Endothelial cell of umbilical vein (primary cell): ENCODE data around the gene SSRP1. TPM values are rescaled to one million over a fixed set of nuclear protein-coding genes. Genes with fewer than 3 reads are reported as not detected.
"Not testable (repeated sequence)": the region's sequence is repeated elsewhere in the genome, so short reads cannot be mapped to it uniquely, and the experiment has no call there.

Experiments
- BruUV-seq: library from RNA; stranded (reverse); fragments of 400-500 nt; replicated peaks from 2 replicates; lab custom pipeline; 2021; lab: Mats Ljungman, UMichigan
- CTCF ChIA-PET: fragments of 300-600, 350-600 bp; sonication (Branson Sonifier 250); formaldehyde crosslinking; loops from one replicate; lab custom pipeline; 2021; ENCODE audit warnings: antibody characterized with exemption, inconsistent platforms; lab: Charles Lee
- POLR2A ChIA-PET: fragments of 300-600, 350-600 bp; sonication (Branson Sonifier 250); formaldehyde crosslinking; loops from one replicate; lab custom pipeline; 2021; ENCODE audit warnings: antibody characterized with exemption, inconsistent platforms; lab: Charles Lee
- DNase-seq: peaks from one replicate; pipeline ENCODE4 v3.0.0-alpha.2; 2011; ENCODE audit warnings: low read depth, low spot score
- FAIRE-seq: peaks from 2 replicates; lab custom pipeline; 2011; peaks lifted over from hg19 to GRCh38; lab: Jason Lieb, UNC
- H2AFZ ChIP-seq: 2 replicates; pipeline ENCODE4 v1.6.0; 2012; ENCODE audit warnings: low read depth, low read length, control low read depth, inconsistent platforms
- H3K27ac ChIP-seq: 2 replicates; pipeline ENCODE4 v1.5.1; 2011; ENCODE audit warnings: low read depth, mild to moderate bottlenecking, control low read depth, low read length, moderate library complexity; ENCODE audit not compliant: insufficient read depth
- H3K27me3 ChIP-seq, 2 experiments: 2 replicates each; pipeline versions ENCODE4 v1.6.0 to v1.6.1; 2011; ENCODE audit warnings: low read length in 2 of 2, mixed read lengths in 1 of 2; ENCODE audit not compliant: control insufficient read depth in 2 of 2, insufficient read depth in 2 of 2
- H3K36me3 ChIP-seq, 2 experiments: 2 replicates in 1 of 2; 3 replicates in 1 of 2; pipeline ENCODE4 v1.5.1; 2011; ENCODE audit warnings: low read length in 2 of 2, mild to moderate bottlenecking in 1 of 2, moderate library complexity in 1 of 2; ENCODE audit not compliant: control insufficient read depth in 2 of 2, insufficient read depth in 2 of 2; ENCODE audit errors: extremely low read depth in 1 of 2
- H3K4me1 ChIP-seq: 3 replicates; pipeline ENCODE4 v1.5.1; 2011; ENCODE audit warnings: mild to moderate bottlenecking, low read length; ENCODE audit not compliant: control insufficient read depth, insufficient read depth; ENCODE audit errors: extremely low read depth
- H3K4me2 ChIP-seq: 2 replicates; pipeline ENCODE4 v1.6.1; 2011; ENCODE audit warnings: low read length, control low read depth, mixed read lengths; ENCODE audit not compliant: insufficient read depth
- H3K4me3 ChIP-seq, 3 experiments: fragments of 200-600 bp in 1 of 3; sonication (generic), shearing (Covaris generic) in 1 of 3; replicated peaks in 1 of 3; 2 replicates each; pipeline ENCODE4 v1.5.1; 2011 to 2016; ENCODE audit warnings: control low read depth in 3 of 3, low read length in 3 of 3, mild to moderate bottlenecking in 2 of 3, inconsistent platforms in 1 of 3, low read depth in 1 of 3, moderate library complexity in 1 of 3; ENCODE audit not compliant: insufficient read depth in 1 of 3
- H3K79me2 ChIP-seq: 2 replicates; pipeline ENCODE4 v1.6.0; 2012; ENCODE audit warnings: low read length, inconsistent platforms; ENCODE audit not compliant: control insufficient read depth, insufficient read depth
- H3K9ac ChIP-seq: replicated peaks from 2 replicates; pipeline ENCODE3; 2011; ENCODE audit warnings: low read length, control low read depth; ENCODE audit not compliant: insufficient read depth; ENCODE audit errors: extremely low read depth
- H3K9me1 ChIP-seq: replicated peaks from 3 replicates; pipeline ENCODE4 v1.6.0; 2011; ENCODE audit warnings: mild to moderate bottlenecking, low read length; ENCODE audit not compliant: control insufficient read depth, insufficient read depth; ENCODE audit errors: extremely low read depth
- H3K9me3 ChIP-seq: replicated peaks from 2 replicates; pipeline ENCODE4 v1.5.1; 2012; ENCODE audit warnings: low read length, inconsistent platforms; ENCODE audit not compliant: control insufficient read depth, insufficient read depth
- H4K20me1 ChIP-seq: replicated peaks from 2 replicates; pipeline ENCODE3; 2011; ENCODE audit warnings: mild to moderate bottlenecking, low read length; ENCODE audit not compliant: control insufficient read depth, insufficient read depth; ENCODE audit errors: extremely low read depth
- CTCF ChIP-seq, 2 donors: IDR thresholded peaks; 1 replicate in 1 of 2; 2 replicates in 1 of 2; pipeline ENCODE4 v1.5.1; 2011; ENCODE audit warnings: low read length in 2 of 2, mild to moderate bottlenecking in 2 of 2, moderate library complexity in 2 of 2, control low read depth in 1 of 2, inconsistent platforms in 1 of 2, low read depth in 1 of 2; ENCODE audit not compliant: insufficient read depth in 1 of 2; ENCODE audit errors: extremely low read depth in 1 of 2
- EZH2 ChIP-seq: IDR thresholded peaks from 2 replicates; pipeline ENCODE4 v1.6.1; 2012; ENCODE audit warnings: borderline replicate concordance, low read depth, mild to moderate bottlenecking, moderate library complexity, low read length, inconsistent platforms; ENCODE audit not compliant: severe bottlenecking
- FOS ChIP-seq: IDR thresholded peaks from 2 replicates; pipeline ENCODE4 v1.6.1; 2011; ENCODE audit warnings: mild to moderate bottlenecking, low read length, moderate library complexity, borderline replicate concordance; ENCODE audit not compliant: insufficient read depth
- GATA2 ChIP-seq: IDR thresholded peaks from 2 replicates; pipeline ENCODE4 v1.7.0; 2011; ENCODE audit warnings: low read depth, mild to moderate bottlenecking, moderate library complexity, mixed read lengths, low read length; ENCODE audit not compliant: insufficient read length, insufficient read depth
- JUN ChIP-seq: IDR thresholded peaks from 2 replicates; pipeline ENCODE4 v1.6.1; 2011; ENCODE audit warnings: borderline replicate concordance, low read depth; ENCODE audit not compliant: insufficient read length, insufficient read depth
- MAX ChIP-seq: IDR thresholded peaks from 2 replicates; pipeline ENCODE4 v1.6.1; 2011; ENCODE audit not compliant: insufficient read depth, insufficient read length
- MYC ChIP-seq: IDR thresholded peaks from one replicate; pipeline ENCODE4 v1.6.1; 2011; ENCODE audit warnings: mild to moderate bottlenecking, low read depth, low read length
- POLR2A ChIP-seq: IDR thresholded peaks from 2 replicates; pipeline ENCODE4 v1.6.1; 2012; ENCODE audit warnings: low read depth, mild to moderate bottlenecking, control low read depth, low read length
- POLR2AphosphoS5 ChIP-seq: IDR thresholded peaks from 2 replicates; pipeline ENCODE4 v1.6.1; 2012; ENCODE audit warnings: low read depth, mild to moderate bottlenecking, control low read depth, low read length, moderate library complexity; ENCODE audit not compliant: insufficient read depth
- dilution Hi-C: fragments of 300-500 bp; cut with MboI; formaldehyde crosslinking; loops from one replicate; pipeline ENCODE4 v1.15.0; 2019; ENCODE audit warnings: low sequenced_read_pairs; ENCODE audit not compliant: extremely low pct_ligation_motif_present
- intact Hi-C: fragments of 100-400 bp; cut with micrococcal nuclease; formaldehyde crosslinking; loops from one replicate; pipeline ENCODE4 v1.10.0; 2022
- polyA plus RNA-seq, 4 experiments: library from polyadenylated mRNA; depleted of rRNA in 3 of 4; stranded (reverse) in 3 of 4; unstranded in 1 of 4; fragments of >200 nt; gene quantifications; 2 replicates each; pipeline versions ENCODE4 v1.2.1 to v1.2.3, GENCODE V29; 2011 to 2012; ENCODE audit warnings: missing spikeins in 1 of 4
- total RNA-seq: library from RNA; stranded (reverse); gene quantifications from 2 replicates; pipeline ENCODE4 v1.2.3, GENCODE V29; 2021

Gene SSRP1
- total and polyA plus RNA-seq, 2 donors (not counting 3 experiments of a cell fraction or from before 2014, with no cell fraction given), result 130 to 146 TPM

GRCh38 chr11:57283231-57283990 is 52.3 kb downstream of the SSRP1 start:
- Histone ChIP-seq H4K20me1 (no peaks in the 10 kb centered on the region), H3K27me3 (no peaks in the 10 kb centered on the region), H3K9me3 (no peaks in the 10 kb centered on the region), H3K79me2 (no peaks in the 10 kb centered on the region), H3K36me3 (no peaks in the 10 kb centered on the region), H3K9me1 (no peaks in the 10 kb centered on the region), H3K9ac (no peak overlapping the region), H3K4me1 (peaks cover 4% of the 10 kb centered on the region), H3K4me3 (no peak overlapping the region), H3K4me2 (no peak overlapping the region), H2AFZ (no peak overlapping the region), H3K27ac (no peak overlapping the region)
- intact Hi-C loops (no loop called here), dilution Hi-C loops (no loop called here)
- TF ChIP-seq POLR2A (no peak), JUN (no peak), FOS (no peak), GATA2 (no peak), CTCF (IDR thresholded peaks at IDR 0.05; ENCODE audit: extremely low read depth in 1 of 2, insufficient read depth in 1 of 2, low read depth in 1 of 2, low read length in 2 of 2) (no peak), MYC (no peak), MAX (no peak), EZH2 (no peak), POLR2AphosphoS5 (no peak)
- no peak for FAIRE-seq
- POLR2A ChIA-PET, result no interaction called here
- no TSS peak for BruUV-seq
- no peak for DNase-seq
- CTCF ChIA-PET, result interaction anchor here (1.8 kb wide), 1 partner anchor 34 kb away, joined by 4 read pairs; no protein-coding TSS in a partner anchor

- dilution Hi-C loops, BruUV-seq, H2AFZ ChIP-seq, CTCF ChIA-PET, H3K79me2 ChIP-seq, H4K20me1 ChIP-seq, H3K27me3 ChIP-seq, POLR2A ChIA-PET, FAIRE-seq, H3K36me3 ChIP-seq, H3K9me1 ChIP-seq, H3K9ac ChIP-seq, H3K27ac ChIP-seq, intact Hi-C loops, DNase-seq, H3K4me3 ChIP-seq, H3K9me3 ChIP-seq, H3K4me2 ChIP-seq: not testable (repeated sequence)
- peaks cover 17% of the 10 kb centered on the region for H3K4me1 ChIP-seq
Measured at GRCh38 chr11:57281546-57281945, 54.1 kb downstream of the SSRP1 start.
